Dendritic cell treated with granulocyte-macrophage colony-stimulating factor and Interleukin-4, amounts not matched to agents 40 ng/mL and 50 ng/mL, for 4 days (primary cell): ENCODE measurements around the gene MFSD6.
"Not testable (repeated sequence)": the region's sequence is repeated elsewhere in the genome, so short reads cannot be mapped to it uniquely, and the experiment has no call there.

ENCODE experiments used
- H3K27ac Mint-ChIP-seq: one replicate; pipeline ENCODE4 v1.8.0; 2022; ENCODE audit warnings: mild to moderate bottlenecking, mixed read lengths
- H3K27me3 Mint-ChIP-seq: one replicate; pipeline ENCODE4 v1.8.0; 2022; ENCODE audit warnings: mild to moderate bottlenecking, mixed read lengths
- H3K36me3 Mint-ChIP-seq: one replicate; pipeline ENCODE4 v1.8.0; 2022; ENCODE audit warnings: low read depth, mixed read lengths
- H3K4me1 Mint-ChIP-seq: one replicate; pipeline ENCODE4 v1.8.0; 2022; ENCODE audit warnings: low read depth, mixed read lengths
- H3K4me3 Mint-ChIP-seq: one replicate; pipeline ENCODE4 v1.8.0; 2022; ENCODE audit warnings: mild to moderate bottlenecking, moderate library complexity, mixed read lengths
- H3K9me3 Mint-ChIP-seq: one replicate; pipeline ENCODE4 v1.8.0; 2022; ENCODE audit warnings: mixed read lengths
- intact Hi-C: fragments of 100-400 bp; cut with micrococcal nuclease; formaldehyde crosslinking; loops from one replicate; pipeline ENCODE4 v1.15.0; 2022

The MFSD6 gene

DNA sequence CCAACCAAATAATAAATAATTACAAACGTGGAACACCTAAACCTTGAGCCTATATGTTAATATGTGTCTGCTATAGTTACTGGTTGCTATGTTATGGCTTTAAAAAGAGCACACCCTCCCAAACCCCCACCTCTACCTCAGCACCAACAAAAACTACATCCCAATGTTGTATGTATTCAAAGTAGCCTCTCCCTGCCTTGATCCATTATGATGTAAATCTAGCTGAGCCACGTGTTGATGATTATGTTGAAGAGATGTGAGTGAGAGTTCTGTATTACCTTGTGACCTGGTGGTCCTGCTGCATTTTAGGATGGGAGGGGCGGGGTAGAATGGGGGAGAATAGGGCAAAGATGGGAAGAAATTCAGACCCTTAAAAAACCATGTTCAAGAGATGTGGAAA, 4.8 kb downstream of the MFSD6 start:
- no peaks in the 10 kb centered on the region for H3K9me3 Mint-ChIP-seq
- H3K27me3 Mint-ChIP-seq: no peaks in the 10 kb centered on the region
- peak overlapping the region; percentile 57 for H3K27ac Mint-ChIP-seq
- peaks cover 38% of the 10 kb centered on the region for H3K4me1 Mint-ChIP-seq
- H3K4me3 Mint-ChIP-seq: no peak overlapping the region
- intact Hi-C loops: no loop called here
- peaks cover 6% of the 10 kb centered on the region for H3K36me3 Mint-ChIP-seq

DNA sequence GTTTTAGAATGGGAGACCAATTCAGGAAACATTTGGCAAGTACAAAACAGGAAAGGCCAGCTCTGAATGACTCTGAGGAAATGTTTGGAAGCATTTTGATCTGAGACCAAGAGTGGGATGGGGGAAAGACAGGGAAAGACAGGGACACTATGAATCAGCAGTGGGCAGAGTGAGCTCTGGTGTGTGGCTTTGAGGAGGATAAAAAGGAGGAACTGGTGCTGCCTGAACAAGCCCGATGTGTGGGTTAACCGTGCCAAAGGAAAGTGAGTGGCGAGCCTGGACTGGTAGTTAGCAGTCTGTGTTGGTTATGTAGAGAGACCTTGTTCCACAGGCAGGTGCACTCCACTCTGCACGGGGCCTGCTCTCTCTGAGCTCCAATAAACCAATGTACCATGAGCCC, 5.3 kb downstream of the MFSD6 start:
- Mint-ChIP-seq H3K36me3 (peaks cover 6% of the 10 kb centered on the region), H3K27ac (peak overlapping the region; percentile 57), H3K4me3 (no peak overlapping the region), H3K9me3 (no peaks in the 10 kb centered on the region), H3K4me1 (peaks cover 42% of the 10 kb centered on the region), H3K27me3 (no peaks in the 10 kb centered on the region)
- intact Hi-C loops: no loop called here

DNA sequence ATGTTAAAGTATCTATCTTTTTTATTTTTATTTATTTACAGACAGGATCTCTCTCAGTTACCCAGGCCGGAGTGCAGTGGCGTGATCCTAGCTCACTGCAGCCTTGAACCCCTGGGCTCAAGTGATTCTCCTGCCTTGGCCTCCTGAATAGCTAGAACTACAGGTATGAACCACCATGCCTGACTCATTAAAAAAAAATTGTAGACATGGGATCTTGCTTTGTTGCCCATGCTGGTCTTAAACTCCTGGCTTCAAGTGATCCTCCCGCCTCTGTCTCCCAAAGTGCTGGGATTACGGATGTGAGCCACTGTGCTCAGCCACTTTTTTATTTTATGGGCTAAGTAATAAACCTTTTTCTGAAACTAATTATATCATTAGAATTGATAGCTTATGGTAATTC, 7.1 kb downstream of the MFSD6 start:
- Mint-ChIP-seq H3K4me1 (peaks cover 42% of the 10 kb centered on the region), H3K27me3 (no peaks in the 10 kb centered on the region), H3K36me3 (peaks cover 6% of the 10 kb centered on the region), H3K9me3 (no peaks in the 10 kb centered on the region), H3K27ac (no peak overlapping the region), H3K4me3 (no peak overlapping the region)
- intact Hi-C loops: no loop called here

DNA sequence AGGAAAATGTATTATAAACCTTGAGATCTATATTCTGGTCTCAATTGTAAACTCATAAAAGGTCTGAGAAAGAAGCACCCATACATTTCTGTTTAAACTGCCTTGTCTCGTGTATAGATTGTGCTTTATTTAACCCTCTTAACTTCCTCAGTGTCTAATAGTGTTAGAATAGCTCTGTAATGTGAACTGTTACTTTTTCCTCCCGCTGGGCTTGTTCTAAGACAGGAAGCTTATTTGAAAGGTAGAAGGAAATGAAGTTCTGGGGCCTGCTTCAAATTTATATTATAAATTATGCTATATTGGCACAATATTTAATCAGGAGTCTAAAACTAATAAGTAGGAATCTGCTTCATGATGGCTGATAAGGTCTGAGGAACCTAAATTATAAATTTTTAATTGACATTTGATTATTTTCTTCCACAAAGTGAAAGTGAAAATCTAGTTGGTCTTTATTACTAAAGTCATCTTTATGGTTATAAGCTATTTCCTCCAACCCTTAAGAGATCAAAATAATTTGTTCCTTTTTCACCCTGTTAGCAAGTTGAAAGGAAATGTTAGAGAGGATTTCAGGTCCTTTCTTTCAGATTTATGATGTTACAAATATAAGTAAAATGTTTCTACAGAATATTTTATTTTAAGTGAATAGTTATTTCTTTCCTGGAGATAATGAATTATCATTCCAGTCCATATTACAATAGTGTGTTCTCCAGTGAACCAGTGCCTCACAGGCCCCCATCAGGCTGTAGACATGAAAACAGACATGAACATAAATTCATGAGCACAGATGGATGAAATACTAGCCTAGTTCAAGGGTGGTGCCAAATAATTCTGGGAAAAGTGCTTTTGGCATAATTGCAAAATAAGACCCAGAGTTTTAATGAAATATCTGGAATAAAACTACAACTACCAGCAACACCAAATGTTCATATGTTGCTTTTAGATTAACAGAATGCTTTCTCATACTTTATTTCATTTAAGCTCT, 7.9 kb downstream of the MFSD6 start:
- no peak overlapping the region for H3K27ac Mint-ChIP-seq
- no peaks in the 10 kb centered on the region for H3K9me3 Mint-ChIP-seq
- no peak overlapping the region for H3K4me3 Mint-ChIP-seq
- intact Hi-C loops: no loop called here
- H3K4me1 Mint-ChIP-seq: peaks cover 41% of the 10 kb centered on the region
- H3K27me3 Mint-ChIP-seq: no peaks in the 10 kb centered on the region
- peaks cover 6% of the 10 kb centered on the region for H3K36me3 Mint-ChIP-seq

DNA sequence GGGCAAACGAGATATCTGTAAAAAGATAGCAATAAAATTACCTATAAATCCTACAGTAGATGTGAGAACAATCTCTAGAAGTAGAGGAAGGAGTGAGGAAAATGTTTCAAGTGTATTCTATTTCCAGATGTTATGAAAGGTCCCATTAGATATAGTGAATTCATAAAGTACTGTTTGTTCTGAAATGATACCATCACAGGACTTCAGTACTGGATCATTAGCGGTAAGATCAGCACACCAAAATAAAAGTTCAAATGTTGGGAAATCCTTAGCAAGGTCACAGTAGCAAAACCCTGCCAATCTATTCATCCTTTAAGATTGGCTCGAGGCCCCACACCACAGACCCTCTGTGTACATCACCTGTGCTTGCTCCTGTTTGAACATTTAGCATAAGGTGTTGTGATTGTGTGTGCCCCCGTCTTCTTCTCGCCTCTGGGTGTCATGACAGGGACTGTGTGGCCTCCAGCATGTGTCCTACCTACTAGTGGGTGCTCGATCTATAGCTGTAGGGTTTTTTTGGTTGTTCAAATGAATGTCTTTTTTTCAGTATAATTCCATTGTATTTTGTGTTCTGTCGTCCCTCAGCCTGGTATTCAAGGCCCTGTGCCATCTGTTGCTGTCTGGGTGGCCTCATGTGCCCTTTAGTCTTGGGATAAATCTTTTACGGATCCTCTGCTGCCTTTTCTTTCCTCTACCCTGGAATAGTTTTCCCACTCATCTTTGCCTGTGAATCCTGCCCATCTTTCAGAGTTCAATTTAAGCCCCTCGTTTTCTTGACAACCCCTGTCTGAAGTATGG, 9.1 kb downstream of the MFSD6 start:
- intact Hi-C loops: no loop called here
- H3K27me3 Mint-ChIP-seq: no peaks in the 10 kb centered on the region
- peaks cover 32% of the 10 kb centered on the region for H3K4me1 Mint-ChIP-seq
- H3K9me3 Mint-ChIP-seq: no peaks in the 10 kb centered on the region
- H3K27ac Mint-ChIP-seq: no peak overlapping the region
- no peak overlapping the region for H3K4me3 Mint-ChIP-seq
- H3K36me3 Mint-ChIP-seq: peaks cover 6% of the 10 kb centered on the region

DNA sequence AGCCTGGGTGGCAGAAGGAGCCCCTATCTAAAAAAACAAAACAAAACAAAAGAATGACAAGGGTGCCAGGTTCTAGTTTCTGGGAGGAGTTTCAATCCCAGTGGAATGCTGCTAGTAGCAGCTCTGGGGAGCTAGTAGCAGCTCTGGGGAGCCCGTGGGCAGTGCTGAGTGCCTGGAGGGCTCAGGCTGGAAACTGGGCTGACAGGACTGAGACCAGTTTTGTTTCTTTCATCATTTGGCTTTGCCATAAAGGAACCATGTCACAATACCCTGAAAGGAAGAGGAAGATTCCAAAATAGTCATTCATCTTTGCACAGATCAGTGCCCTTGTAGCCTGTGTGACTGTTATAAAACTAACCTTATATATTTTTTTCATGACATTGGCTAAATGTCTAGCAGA, 10.6 kb downstream of the MFSD6 start:
- H3K4me3 Mint-ChIP-seq: no peak overlapping the region
- intact Hi-C loops: no loop called here
- no peak overlapping the region for H3K27ac Mint-ChIP-seq
- H3K9me3 Mint-ChIP-seq: no peaks in the 10 kb centered on the region
- no peaks in the 10 kb centered on the region for H3K27me3 Mint-ChIP-seq
- H3K36me3 Mint-ChIP-seq: peaks cover 6% of the 10 kb centered on the region
- H3K4me1 Mint-ChIP-seq: peaks cover 22% of the 10 kb centered on the region

DNA sequence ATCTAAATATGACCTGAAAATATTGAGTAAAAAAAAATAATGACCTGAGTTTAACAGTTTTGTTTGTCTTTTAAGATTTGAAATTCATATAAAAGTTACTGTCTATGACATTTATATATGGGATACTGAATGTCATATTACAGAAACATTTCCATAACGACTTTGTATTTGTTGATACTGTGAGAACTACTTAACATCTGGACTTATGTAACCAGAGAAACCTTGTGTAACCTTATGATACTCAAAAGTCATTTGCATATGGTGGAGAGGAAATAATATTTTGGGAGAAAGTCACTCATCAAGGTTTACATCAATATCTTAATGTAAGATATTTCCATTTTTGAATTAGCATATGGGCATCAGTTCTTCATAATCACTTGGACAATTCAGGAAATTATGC, 12.6 kb downstream of the MFSD6 start:
- H3K27me3 Mint-ChIP-seq: no peaks in the 10 kb centered on the region
- intact Hi-C loops: no loop called here
- H3K27ac Mint-ChIP-seq: no peak overlapping the region
- H3K9me3 Mint-ChIP-seq: no peaks in the 10 kb centered on the region
- H3K4me3 Mint-ChIP-seq: no peak overlapping the region
- peaks cover 22% of the 10 kb centered on the region for H3K4me1 Mint-ChIP-seq
- peaks cover 6% of the 10 kb centered on the region for H3K36me3 Mint-ChIP-seq

DNA sequence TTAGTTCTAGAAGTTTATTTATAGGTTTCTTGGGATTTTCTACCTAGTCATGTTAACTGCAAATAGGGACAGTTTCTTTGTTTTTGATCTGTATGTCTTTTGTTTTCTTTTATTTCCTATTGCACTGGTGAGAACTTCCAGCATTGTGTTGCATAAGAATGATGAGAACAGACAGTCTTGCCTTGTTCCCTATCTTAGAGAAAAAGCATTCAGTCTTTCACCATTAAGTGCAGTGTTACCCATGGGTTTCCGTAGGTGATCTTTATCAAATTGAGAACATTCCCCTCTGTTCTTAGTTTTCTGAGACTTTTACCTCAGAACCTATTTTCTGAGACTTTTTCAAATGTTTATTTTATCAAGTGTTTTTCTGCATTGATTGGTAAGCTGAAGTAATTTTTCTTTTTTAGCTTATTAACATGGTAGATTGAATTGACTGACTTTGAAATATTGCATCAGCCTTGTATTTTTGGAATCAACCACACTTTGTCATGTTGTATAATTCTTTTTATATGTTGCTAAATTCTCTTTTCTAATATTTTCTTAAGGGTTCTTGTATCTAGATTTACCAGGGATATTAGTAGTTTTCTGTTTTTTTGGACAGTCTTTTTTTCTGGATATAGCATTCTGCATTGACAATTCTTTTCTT, 17.2 kb downstream of the MFSD6 start:
- Mint-ChIP-seq H3K27me3 (no peaks in the 10 kb centered on the region), H3K9me3 (no peaks in the 10 kb centered on the region), H3K36me3 (no peaks in the 10 kb centered on the region), H3K27ac (no peak overlapping the region), H3K4me3 (no peak overlapping the region), H3K4me1 (peaks cover 13% of the 10 kb centered on the region)
- intact Hi-C loops: no loop called here

DNA sequence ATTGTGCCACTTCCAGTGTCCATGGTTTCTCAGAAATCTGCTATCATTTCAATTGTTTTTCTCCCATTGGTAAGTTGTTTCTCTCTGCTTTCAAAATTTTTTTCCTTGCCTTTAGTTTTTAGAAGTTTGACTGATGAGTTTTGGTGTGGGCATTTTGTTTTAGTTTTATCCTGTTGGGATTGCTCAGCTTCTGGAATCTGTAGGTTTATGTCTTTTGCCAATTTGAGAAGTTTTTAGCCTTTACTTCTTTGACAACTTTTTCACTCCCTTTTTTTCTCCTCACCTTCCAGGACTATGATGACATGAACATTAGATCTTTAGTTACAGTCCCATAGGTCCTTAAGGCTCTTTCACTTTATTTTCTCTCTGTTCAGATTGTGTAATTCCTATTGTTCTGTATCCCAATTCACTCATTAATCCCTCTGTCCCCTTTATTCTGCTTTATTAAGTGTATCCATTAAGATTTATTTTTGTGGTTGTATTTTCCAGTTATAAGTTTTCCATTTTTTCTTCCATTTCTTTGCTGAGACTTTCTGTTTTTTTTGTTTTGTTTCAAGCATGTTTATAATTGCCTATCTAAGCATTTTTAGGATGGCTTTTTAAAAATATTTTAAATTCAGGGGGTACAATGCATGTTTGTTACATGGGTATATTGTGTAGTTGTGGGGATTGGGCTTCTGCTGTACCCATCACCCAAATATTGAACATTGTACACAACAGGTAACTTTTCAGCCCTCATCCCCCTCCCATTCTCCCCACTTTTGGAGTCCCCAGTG, 17.9 kb downstream of the MFSD6 start:
- intact Hi-C loops: no loop called here
- Mint-ChIP-seq H3K27ac (no peak overlapping the region), H3K36me3 (peaks cover 3% of the 10 kb centered on the region), H3K4me3 (no peak overlapping the region), H3K9me3 (no peaks in the 10 kb centered on the region), H3K4me1 (peaks cover 13% of the 10 kb centered on the region), H3K27me3 (no peaks in the 10 kb centered on the region)

DNA sequence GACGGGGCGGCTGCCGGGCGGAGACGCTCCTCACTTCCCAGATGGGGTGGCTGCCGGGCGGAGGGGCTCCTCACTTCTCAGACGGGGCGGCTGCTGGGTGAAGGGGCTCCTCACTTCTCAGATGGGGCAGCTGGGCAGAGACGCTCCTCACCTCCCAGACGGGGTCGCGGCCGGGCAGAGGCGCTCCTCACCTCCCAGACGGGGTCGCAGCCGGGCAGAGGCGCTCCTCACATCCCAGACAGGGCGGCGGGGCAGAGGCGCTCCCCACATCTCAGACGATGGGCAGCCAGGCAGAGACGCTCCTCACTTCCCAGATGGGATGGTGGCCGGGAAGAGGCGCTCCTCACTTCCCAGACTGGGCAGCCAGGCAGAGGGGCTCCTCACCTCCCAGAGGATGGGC, 22.7 kb downstream of the MFSD6 start:
- H3K36me3 Mint-ChIP-seq, H3K4me3 Mint-ChIP-seq, H3K27me3 Mint-ChIP-seq, intact Hi-C loops, H3K9me3 Mint-ChIP-seq: not testable (repeated sequence)
- Mint-ChIP-seq H3K4me1 (peaks cover 50% of the 10 kb centered on the region), H3K27ac (peak overlapping the region; percentile 74)

DNA sequence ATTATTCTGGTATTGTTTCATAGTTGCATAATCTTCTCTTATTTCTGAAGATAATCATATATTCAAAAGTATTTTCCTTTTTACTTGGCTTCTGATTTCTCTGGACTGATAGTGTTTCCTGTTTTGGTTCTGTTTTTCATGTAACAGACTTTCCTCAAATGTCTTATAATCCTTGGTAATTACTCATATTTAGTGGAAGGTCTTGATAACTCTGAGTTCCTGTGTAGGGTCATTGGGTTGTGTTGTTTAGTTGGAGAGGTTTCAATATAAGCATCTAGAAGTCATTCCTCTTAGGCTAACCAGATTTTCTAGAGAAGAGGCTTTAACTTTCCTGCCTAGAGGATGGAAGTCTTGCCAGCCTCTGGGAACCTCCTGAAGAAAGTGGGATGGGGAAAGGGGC, 23.8 kb downstream of the MFSD6 start:
- no peaks in the 10 kb centered on the region for H3K27me3 Mint-ChIP-seq
- peaks cover 14% of the 10 kb centered on the region for H3K36me3 Mint-ChIP-seq
- H3K27ac Mint-ChIP-seq: peak overlapping the region; percentile 74
- H3K4me1 Mint-ChIP-seq: peaks cover 47% of the 10 kb centered on the region
- intact Hi-C loops: no loop called here
- no peaks in the 10 kb centered on the region for H3K9me3 Mint-ChIP-seq
- H3K4me3 Mint-ChIP-seq: no peak overlapping the region

DNA sequence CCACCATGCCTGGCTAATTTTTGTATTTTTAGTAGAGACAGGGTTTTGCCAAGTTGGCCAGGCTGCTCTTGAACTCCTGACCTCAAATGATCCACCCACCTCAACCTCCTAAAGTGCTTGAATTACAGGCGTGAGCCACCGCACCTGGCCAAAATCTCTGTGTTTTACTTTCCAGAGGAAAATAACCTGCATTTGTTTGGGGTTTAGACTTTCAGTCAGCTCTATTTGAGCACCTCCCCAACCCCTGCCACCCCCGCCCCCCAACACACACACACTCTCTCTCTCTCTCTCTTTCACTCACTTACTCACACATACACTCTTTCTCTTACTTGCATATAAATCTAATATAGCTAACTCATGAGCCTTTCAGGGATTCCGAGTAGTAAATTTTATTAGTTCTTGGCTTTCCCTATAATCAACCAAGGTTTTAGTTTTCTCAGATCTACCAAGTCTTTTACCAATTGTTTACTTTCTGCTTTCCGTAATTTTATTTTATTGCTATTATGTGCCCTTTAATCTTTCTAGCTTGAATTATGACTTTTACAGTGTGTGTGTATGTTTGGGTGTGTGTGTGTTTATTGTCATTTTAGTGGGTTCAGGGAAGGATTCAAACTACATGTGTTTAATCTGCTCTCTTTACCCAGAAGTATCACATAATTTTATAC, 24.5 kb downstream of the MFSD6 start:
- H3K9me3 Mint-ChIP-seq: no peaks in the 10 kb centered on the region
- peaks cover 21% of the 10 kb centered on the region for H3K36me3 Mint-ChIP-seq
- no peak overlapping the region for H3K4me3 Mint-ChIP-seq
- H3K4me1 Mint-ChIP-seq: peaks cover 47% of the 10 kb centered on the region
- intact Hi-C loops: no loop called here
- no peaks in the 10 kb centered on the region for H3K27me3 Mint-ChIP-seq
- peak overlapping the region; percentile 16 for H3K27ac Mint-ChIP-seq

DNA sequence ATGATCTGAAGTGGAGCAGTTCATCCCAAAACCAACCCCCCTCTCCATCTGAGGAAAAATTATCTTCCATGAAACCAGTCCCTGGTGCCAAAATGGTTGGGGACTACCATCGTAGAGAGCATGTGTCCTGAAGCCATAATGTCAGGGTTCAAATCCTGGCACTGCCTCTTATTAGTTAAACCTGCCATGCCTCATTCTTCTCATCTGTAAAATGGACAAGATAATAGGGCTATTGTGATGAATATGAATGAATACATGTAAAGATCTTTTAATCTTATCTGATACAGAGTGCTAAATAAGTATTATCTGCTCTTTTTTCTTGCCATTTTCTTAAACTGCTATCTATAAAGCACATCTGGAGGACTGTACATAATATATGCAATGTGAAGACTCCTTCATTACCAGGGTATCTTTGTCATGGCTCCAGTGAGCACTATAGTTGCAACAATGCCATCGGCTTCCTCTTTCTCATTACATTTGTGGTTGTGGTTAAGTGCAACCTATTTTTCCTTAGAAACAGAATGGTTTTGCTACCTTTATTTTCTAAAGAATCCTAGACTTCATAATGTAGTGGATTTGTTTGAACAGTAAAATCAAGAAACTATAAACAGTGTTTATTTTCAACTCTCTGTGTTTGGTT, 27.0 kb downstream of the MFSD6 start:
- Mint-ChIP-seq H3K9me3 (no peaks in the 10 kb centered on the region), H3K36me3 (peaks cover 31% of the 10 kb centered on the region), H3K27me3 (no peaks in the 10 kb centered on the region), H3K4me1 (peaks cover 47% of the 10 kb centered on the region), H3K4me3 (no peak overlapping the region), H3K27ac (no peak overlapping the region)
- intact Hi-C loops: no loop called here
